CD4-positive, CD25-positive, alpha-beta regulatory T cell (primary cell): ENCODE measurements around the gene RBCK1. TPM values are rescaled to one million over a fixed set of nuclear protein-coding genes. Genes with fewer than 3 reads are reported as not detected.
A peak's percentile ranks its signal among the peaks of the same experiment; 100 is the strongest.

Experiments used
- ATAC-seq, 2 donors: fragments of 150-1000 bp; cut with Tn5 transposase; one replicate each; pipeline ENCODE4 v1.10.0; 2021; ENCODE audit warnings: low read depth in 2 of 2, moderate number of reproducible peaks in 2 of 2, moderate library complexity in 1 of 2
- DNase-seq, 3 donors: peaks; one replicate each; pipeline versions ENCODE4 v3.0.0 to v3.0.0-alpha.2; 2012 to 2022; ENCODE audit warnings: mixed read lengths in 1 of 3
- H3K27ac ChIP-seq: one replicate; pipeline ENCODE4 v1.7.0; 2013; ENCODE audit warnings: mild to moderate bottlenecking, low read length; ENCODE audit not compliant: insufficient read depth, poor library complexity, severe bottlenecking
- H3K27me3 ChIP-seq: one replicate; pipeline ENCODE4 v1.7.0; 2013; ENCODE audit warnings: low read length; ENCODE audit not compliant: control insufficient read depth, insufficient read depth
- H3K36me3 ChIP-seq: one replicate; pipeline ENCODE4 v1.7.0; 2013; ENCODE audit warnings: mild to moderate bottlenecking, low read length, moderate library complexity; ENCODE audit not compliant: control insufficient read depth, insufficient read depth
- H3K4me1 ChIP-seq: 2 replicates; pipeline ENCODE4 v1.7.0; 2013; ENCODE audit warnings: mild to moderate bottlenecking, low read length; ENCODE audit not compliant: insufficient read depth, control insufficient read depth, poor library complexity, severe bottlenecking
- H3K4me3 ChIP-seq: one replicate; pipeline ENCODE4 v1.7.0; 2013; ENCODE audit warnings: low read depth, mild to moderate bottlenecking, low read length, moderate library complexity
- H3K9me3 ChIP-seq, 2 experiments: 1 replicate in 1 of 2; 2 replicates in 1 of 2; pipeline ENCODE4 v1.7.0; 2013; ENCODE audit warnings: low read length in 2 of 2, mild to moderate bottlenecking in 1 of 2, moderate library complexity in 1 of 2; ENCODE audit not compliant: control insufficient read depth in 2 of 2
- H3K27ac Mint-ChIP-seq, 3 donors: one replicate each; pipeline ENCODE4 v1.8.0; 2020 to 2022; ENCODE audit warnings: mild to moderate bottlenecking in 3 of 3, mixed read lengths in 3 of 3, moderate library complexity in 2 of 3
- H3K27me3 Mint-ChIP-seq: one replicate; pipeline ENCODE4 v1.8.0; 2022; ENCODE audit warnings: mild to moderate bottlenecking, mixed read lengths
- H3K36me3 Mint-ChIP-seq: one replicate; pipeline ENCODE4 v1.8.0; 2020; ENCODE audit warnings: mixed read lengths
- H3K4me1 Mint-ChIP-seq, 4 donors: one replicate each; pipeline ENCODE4 v1.8.0; 2020 to 2022; ENCODE audit warnings: mixed read lengths in 4 of 4, mild to moderate bottlenecking in 1 of 4
- H3K4me3 Mint-ChIP-seq, 4 donors: one replicate each; pipeline ENCODE4 v1.8.0; 2020 to 2022; ENCODE audit warnings: mild to moderate bottlenecking in 4 of 4, mixed read lengths in 4 of 4, moderate library complexity in 3 of 4
- H3K9me3 Mint-ChIP-seq, 7 donors: one replicate each; pipeline ENCODE4 v1.8.0; 2020 to 2022; ENCODE audit warnings: mixed read lengths in 7 of 7, mild to moderate bottlenecking in 3 of 7, moderate library complexity in 2 of 7
- polyA plus RNA-seq, 4 donors: library from polyadenylated mRNA; unstranded; fragments of 300-500 nt; fragmentation: Illumina TruSeq; gene quantifications; one replicate each; pipeline ENCODE4 v1.2.3, GENCODE V29; 2021
- total RNA-seq: library from RNA; stranded (reverse); gene quantifications from one replicate; pipeline ENCODE4 v1.2.3, GENCODE V29; 2022

Gene RBCK1
- total and polyA plus RNA-seq, 5 donors from 2014 or later: 87.5 to 115 (median 93.5) TPM

- Mint-ChIP-seq H3K27ac (peak overlapping the region in 1 of 3 donors; percentile 69), H3K27me3 (no peaks in the 10 kb centered on the region), H3K4me3 (no peak overlapping the region), H3K4me1 (peaks cover 6 to 16% (median 9%) of the 10 kb centered on the region in 4 donors), H3K36me3 (peaks cover 40% of the 10 kb centered on the region), H3K9me3 (no peaks in the 10 kb centered on the region)
- Histone ChIP-seq H3K4me1 (no peaks in the 10 kb centered on the region), H3K36me3 (peaks cover 54% of the 10 kb centered on the region), H3K27ac (no peak overlapping the region), H3K27me3 (no peaks in the 10 kb centered on the region), H3K4me3 (no peak overlapping the region), H3K9me3 (no peaks in the 10 kb centered on the region)
- no peak for DNase-seq
- no peak for ATAC-seq
These were observed 12.1 kb downstream of the RBCK1 start for GRCh38 chr20:420166-420620.

DNA sequence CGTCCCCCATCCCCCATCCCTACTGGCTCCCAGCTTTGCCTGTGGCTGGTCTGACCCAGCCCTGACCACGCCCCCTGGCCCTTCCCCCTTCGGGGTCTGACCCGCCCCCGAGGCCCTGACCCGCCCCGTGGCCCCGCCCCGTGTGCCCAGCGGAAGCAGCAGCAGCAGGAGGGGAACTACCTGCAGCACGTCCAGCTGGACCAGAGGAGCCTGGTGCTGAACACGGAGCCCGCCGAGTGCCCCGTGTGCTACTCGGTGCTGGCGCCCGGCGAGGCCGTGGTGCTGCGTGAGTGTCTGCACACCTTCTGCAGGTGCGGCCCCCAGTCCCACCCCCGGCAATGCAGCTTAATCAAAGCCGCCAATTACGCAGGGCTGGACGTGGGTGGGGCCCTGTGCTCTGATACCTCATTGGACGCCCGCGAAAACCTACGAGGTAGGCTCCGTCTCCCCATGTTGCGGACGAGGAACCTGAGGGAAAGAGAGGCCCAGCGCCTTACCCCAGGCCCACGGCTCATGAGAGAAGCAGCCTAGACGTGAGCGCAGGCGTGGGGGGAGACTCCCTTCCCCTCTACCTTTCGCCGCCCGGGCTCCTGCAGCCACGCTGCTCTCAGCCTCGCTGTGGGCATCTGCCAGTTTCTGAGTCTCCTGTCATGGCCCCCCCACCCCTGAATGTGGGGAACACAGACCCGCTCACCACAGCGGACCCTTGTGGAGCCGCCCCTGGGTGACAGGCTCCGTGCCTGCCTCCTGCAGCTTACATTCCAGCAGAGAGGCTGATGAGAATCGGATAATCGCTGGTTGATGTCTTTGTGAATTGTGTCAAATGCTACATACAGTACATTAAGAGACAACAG, 12.8 kb downstream of the RBCK1 start:
- H3K4me1 Mint-ChIP-seq: peaks cover 0 to 10% (median 6%) of the 10 kb centered on the region in 4 donors
- Histone ChIP-seq H3K36me3 (peaks cover 53% of the 10 kb centered on the region), H3K9me3 (no peaks in the 10 kb centered on the region), H3K27me3 (no peaks in the 10 kb centered on the region), H3K27ac (no peak overlapping the region), H3K4me3 (no peak overlapping the region), H3K4me1 (no peaks in the 10 kb centered on the region)
- peak overlapping the region in 1 of 3 donors; percentile 75 for H3K27ac Mint-ChIP-seq
- H3K27me3 Mint-ChIP-seq: no peaks in the 10 kb centered on the region
- H3K9me3 Mint-ChIP-seq: no peaks in the 10 kb centered on the region
- H3K36me3 Mint-ChIP-seq: peaks cover 35% of the 10 kb centered on the region
- ATAC-seq: no peak
- no peak overlapping the region for H3K4me3 Mint-ChIP-seq
- no peak for DNase-seq

DNA sequence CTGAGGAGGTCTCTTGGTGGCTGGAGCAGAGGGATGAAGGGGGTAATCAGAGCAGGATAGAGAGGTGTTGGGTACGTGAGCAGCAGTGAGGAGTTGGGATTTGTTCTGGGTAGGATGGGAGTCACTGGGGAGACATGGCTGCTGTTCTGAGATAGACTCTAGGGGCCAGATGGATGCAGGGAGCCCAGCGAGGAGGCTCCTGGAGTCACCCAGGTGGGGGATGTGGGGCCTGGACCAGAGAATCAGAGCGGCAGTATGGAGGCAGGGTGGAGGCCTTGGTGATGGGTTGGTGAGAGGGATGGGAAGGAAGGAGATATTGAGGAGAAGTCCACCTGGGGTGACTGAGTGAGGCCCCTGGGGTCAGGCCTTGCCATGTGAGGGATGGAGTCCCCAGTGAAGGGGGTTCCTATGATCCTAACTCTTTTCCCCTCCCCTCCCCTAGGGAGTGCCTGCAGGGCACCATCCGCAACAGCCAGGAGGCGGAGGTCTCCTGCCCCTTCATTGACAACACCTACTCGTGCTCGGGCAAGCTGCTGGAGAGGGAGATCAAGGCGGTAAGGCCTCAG, 13.7 kb downstream of the RBCK1 start:
- DNase-seq (no peak), ATAC-seq (no peak)
- no peaks in the 10 kb centered on the region for H3K4me1 ChIP-seq
- H3K36me3 ChIP-seq: peaks cover 54% of the 10 kb centered on the region
- H3K9me3 ChIP-seq: no peaks in the 10 kb centered on the region
- H3K4me3 ChIP-seq: no peak overlapping the region
- Mint-ChIP-seq H3K4me3 (no peak overlapping the region), H3K4me1 (peaks cover 0 to 7% (median 3%) of the 10 kb centered on the region in 4 donors), H3K27ac (peak overlapping the region in 2 of 3 donors; percentile 75 to 79), H3K27me3 (no peaks in the 10 kb centered on the region), H3K36me3 (peaks cover 38% of the 10 kb centered on the region), H3K9me3 (no peaks in the 10 kb centered on the region)
- no peaks in the 10 kb centered on the region for H3K27me3 ChIP-seq
- no peak overlapping the region for H3K27ac ChIP-seq

- ATAC-seq (no peak), DNase-seq (no peak)
- Mint-ChIP-seq H3K27ac (no peak overlapping the region), H3K9me3 (no peaks in the 10 kb centered on the region), H3K27me3 (no peaks in the 10 kb centered on the region), H3K4me3 (no peak overlapping the region), H3K4me1 (peaks cover 0 to 9% (median 5%) of the 10 kb centered on the region in 4 donors), H3K36me3 (peaks cover 36% of the 10 kb centered on the region)
- no peaks in the 10 kb centered on the region for H3K4me1 ChIP-seq
- no peak overlapping the region for H3K4me3 ChIP-seq
- peaks cover 52% of the 10 kb centered on the region for H3K36me3 ChIP-seq
- H3K27me3 ChIP-seq: no peaks in the 10 kb centered on the region
- no peak overlapping the region for H3K27ac ChIP-seq
- H3K9me3 ChIP-seq: no peaks in the 10 kb centered on the region
These were observed 18.5 kb downstream of the RBCK1 start for GRCh38 chr20:426566-426965.

DNA sequence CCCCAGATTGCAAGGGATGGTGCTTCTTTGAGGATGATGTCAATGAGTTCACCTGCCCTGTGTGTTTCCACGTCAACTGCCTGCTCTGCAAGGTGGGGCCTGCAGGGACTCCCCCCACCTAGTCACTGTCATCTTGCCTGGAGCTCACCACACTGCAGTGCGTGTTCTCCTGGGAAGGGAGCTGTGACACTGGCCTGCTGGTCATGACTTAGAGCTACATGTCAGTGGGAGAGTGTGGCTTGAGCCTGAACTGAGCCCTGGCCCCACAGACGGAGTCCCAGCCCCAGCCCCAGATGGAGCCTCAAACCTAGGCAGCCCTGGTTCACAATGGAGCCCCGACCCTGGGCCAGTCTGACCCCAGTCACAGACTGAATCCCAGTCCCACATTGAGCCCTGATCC, 19.3 kb downstream of the RBCK1 start:
- no peak overlapping the region for H3K4me3 Mint-ChIP-seq
- no peak for DNase-seq
- H3K27ac Mint-ChIP-seq: no peak overlapping the region
- Histone ChIP-seq H3K27me3 (no peaks in the 10 kb centered on the region), H3K4me1 (no peaks in the 10 kb centered on the region), H3K4me3 (no peak overlapping the region), H3K9me3 (no peaks in the 10 kb centered on the region), H3K27ac (no peak overlapping the region), H3K36me3 (peaks cover 48% of the 10 kb centered on the region)
- no peaks in the 10 kb centered on the region for H3K27me3 Mint-ChIP-seq
- H3K9me3 Mint-ChIP-seq: no peaks in the 10 kb centered on the region
- ATAC-seq: no peak
- H3K36me3 Mint-ChIP-seq: peaks cover 32% of the 10 kb centered on the region
- H3K4me1 Mint-ChIP-seq: peaks cover 0 to 10% (median 6%) of the 10 kb centered on the region in 4 donors

DNA sequence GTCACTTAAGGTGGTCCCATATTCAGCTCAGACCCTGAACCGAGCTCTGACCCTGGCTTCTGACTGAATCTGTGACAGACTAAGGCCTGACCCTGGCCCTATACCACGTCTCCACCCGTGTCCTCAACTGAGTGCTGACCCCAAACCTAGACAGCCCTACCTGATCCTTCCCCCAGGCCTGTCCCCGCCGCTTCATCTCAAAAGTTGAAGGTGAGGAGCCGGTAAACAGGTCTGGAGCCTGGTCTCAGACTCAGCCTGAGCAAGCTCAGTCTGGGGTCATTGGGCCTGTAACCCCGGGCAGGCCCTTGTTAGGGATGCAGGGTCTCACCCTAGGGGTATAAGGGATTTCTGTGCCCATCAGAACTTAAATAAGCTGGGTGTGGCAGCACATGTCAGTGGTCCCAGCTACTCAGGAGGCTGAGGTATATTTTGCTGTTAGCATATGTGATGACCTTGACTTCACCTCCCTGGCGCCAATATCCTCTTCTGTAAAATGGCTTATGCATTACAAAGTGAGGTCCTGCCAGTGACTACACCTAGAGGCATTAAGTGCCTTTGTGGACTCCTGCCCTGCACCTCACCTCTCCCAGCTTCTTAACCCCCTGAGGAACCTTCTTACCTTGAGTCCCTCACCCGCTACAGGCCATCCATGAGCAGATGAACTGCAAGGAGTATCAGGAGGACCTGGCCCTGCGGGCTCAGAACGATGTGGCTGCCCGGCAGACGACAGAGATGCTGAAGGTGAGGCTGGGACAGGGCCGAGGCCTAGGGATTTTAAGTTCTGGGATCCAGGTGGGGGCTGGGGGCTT, 20.0 kb downstream of the RBCK1 start:
- Histone ChIP-seq H3K36me3 (peaks cover 43% of the 10 kb centered on the region), H3K9me3 (no peaks in the 10 kb centered on the region), H3K27ac (no peak overlapping the region), H3K4me1 (peaks cover 5% of the 10 kb centered on the region), H3K4me3 (no peak overlapping the region), H3K27me3 (no peaks in the 10 kb centered on the region)
- Mint-ChIP-seq H3K27ac (peak overlapping the region in 1 of 3 donors; percentile 86), H3K4me1 (peaks cover 1 to 13% (median 8%) of the 10 kb centered on the region in 4 donors), H3K9me3 (no peaks in the 10 kb centered on the region), H3K4me3 (no peak overlapping the region), H3K27me3 (no peaks in the 10 kb centered on the region), H3K36me3 (peaks cover 32% of the 10 kb centered on the region)
- no peak for ATAC-seq
- DNase-seq: no peak

DNA sequence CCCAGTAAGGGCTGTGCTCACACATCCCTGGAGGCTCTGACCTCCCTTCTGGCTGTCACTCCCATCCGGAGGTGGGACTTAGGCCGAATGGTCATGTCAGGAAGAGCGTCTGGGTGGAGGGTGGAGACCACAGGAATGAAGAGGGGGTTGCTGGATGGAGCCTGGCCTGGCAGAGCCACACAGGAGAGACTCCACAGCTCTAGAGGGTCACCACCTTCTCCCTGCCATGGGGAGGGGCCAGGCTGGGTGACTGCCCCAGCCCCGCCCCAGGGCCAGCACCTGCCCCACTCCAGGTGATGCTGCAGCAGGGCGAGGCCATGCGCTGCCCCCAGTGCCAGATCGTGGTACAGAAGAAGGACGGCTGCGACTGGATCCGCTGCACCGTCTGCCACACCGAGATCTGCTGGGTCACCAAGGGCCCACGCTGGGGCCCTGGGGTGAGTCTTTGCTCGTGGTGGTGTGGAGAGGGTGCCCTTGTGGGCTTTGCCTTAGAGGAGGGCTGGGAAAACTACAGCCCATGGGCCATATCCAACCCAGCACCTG, 20.6 kb downstream of the RBCK1 start:
- Histone ChIP-seq H3K4me3 (no peak overlapping the region), H3K27me3 (no peaks in the 10 kb centered on the region), H3K9me3 (no peaks in the 10 kb centered on the region), H3K4me1 (peaks cover 11% of the 10 kb centered on the region), H3K36me3 (peaks cover 41% of the 10 kb centered on the region), H3K27ac (no peak overlapping the region)
- DNase-seq (no peak), ATAC-seq (no peak)
- Mint-ChIP-seq H3K27ac (peak overlapping the region in 1 of 3 donors; percentile 86), H3K27me3 (no peaks in the 10 kb centered on the region), H3K9me3 (no peaks in the 10 kb centered on the region), H3K36me3 (peaks cover 32% of the 10 kb centered on the region), H3K4me1 (peaks cover 8 to 20% (median 15%) of the 10 kb centered on the region in 4 donors), H3K4me3 (no peak overlapping the region)
